GF-D8 (cell line): ENCODE measurements around the gene YPEL3.

Source experiments
- DNase-seq: peaks from one replicate; lab custom pipeline; 2025; lab: John Stamatoyannopoulos, UW

Gene YPEL3

DNA sequence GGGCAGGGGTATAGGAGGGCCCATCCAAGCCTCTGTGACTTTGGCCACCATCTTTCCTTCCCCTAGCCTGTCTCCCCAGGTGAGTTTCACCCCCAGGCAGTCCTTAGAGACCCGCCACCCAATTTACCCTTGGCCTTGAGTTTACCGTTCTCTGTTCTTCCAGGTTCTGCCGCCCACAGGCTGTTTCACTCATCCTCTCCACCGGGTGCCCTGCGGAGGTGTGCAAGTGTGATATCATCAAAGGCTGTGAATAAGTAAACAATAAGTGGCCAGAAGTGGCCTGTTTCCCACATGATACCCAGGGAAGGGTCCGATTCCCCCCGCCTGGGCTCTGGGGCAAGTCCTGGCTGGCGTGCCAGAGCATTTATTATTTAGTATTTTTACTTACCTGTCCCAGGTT, 49.8 kb downstream of the YPEL3 start:
- no peak for DNase-seq
